Parathyroid adenoma (tissue), 2 donors: ENCODE results near the gene ANKRD35.

Source experiments
- H2AFZ ChIP-seq: fragments of 300-600 bp; sonication (generic); one replicate; pipeline ENCODE4 v1.7.0; 2017; ENCODE audit warnings: antibody characterized with exemption, mild to moderate bottlenecking
- H3K27ac ChIP-seq: fragments of 300-600 bp; sonication (generic); one replicate; pipeline ENCODE4 v1.7.0; 2017
- H3K27me3 ChIP-seq: fragments of 300-600 bp; sonication (generic); one replicate; pipeline ENCODE4 v1.7.0; 2017; ENCODE audit warnings: low read length; ENCODE audit not compliant: control insufficient read depth, insufficient read depth
- H3K36me3 ChIP-seq: fragments of 300-600 bp; sonication (generic); one replicate; pipeline ENCODE4 v1.7.0; 2017; ENCODE audit warnings: low read length; ENCODE audit not compliant: control insufficient read depth, insufficient read depth
- H3K4me1 ChIP-seq: fragments of 300-600 bp; sonication (generic); one replicate; pipeline ENCODE4 v1.7.0; 2017; ENCODE audit warnings: control low read depth
- H3K4me2 ChIP-seq: fragments of 300-600 bp; sonication (generic); one replicate; pipeline ENCODE4 v1.7.0; 2017; ENCODE audit warnings: low read length
- H3K4me3 ChIP-seq: fragments of 300-600 bp; sonication (generic); one replicate; pipeline ENCODE4 v1.7.0; 2017; ENCODE audit warnings: low read depth, low read length
- H3K79me2 ChIP-seq: fragments of 300-600 bp; sonication (generic); one replicate; pipeline ENCODE4 v1.7.0; 2017; ENCODE audit warnings: control low read depth
- H3K9ac ChIP-seq: fragments of 300-600 bp; sonication (generic); one replicate; pipeline ENCODE4 v1.7.0; 2017; ENCODE audit warnings: mild to moderate bottlenecking
- H3K9me3 ChIP-seq: fragments of 300-600 bp; sonication (generic); one replicate; pipeline ENCODE4 v1.7.0; 2017; ENCODE audit warnings: low read length; ENCODE audit not compliant: control insufficient read depth
- CTCF ChIP-seq: fragments of 300-600 bp; sonication (generic); IDR thresholded peaks from one replicate; pipeline ENCODE4 v1.7.0; 2017; ENCODE audit warnings: antibody characterized with exemption, mild to moderate bottlenecking
- donor health status: primary hyperparathyroidism.

Gene ANKRD35

GRCh38 chr1:145901312-145902021 lies 15.8 kb upstream of the ANKRD35 start:
- no peaks in the 10 kb centered on the region for H3K9me3 ChIP-seq
- no peak overlapping the region for H3K9ac ChIP-seq
- no peak for TF ChIP-seq CTCF
- H3K27ac ChIP-seq, result no peak overlapping the region
- no peaks in the 10 kb centered on the region for H3K27me3 ChIP-seq
- H3K79me2 ChIP-seq, result no peaks in the 10 kb centered on the region
- no peaks in the 10 kb centered on the region for H3K36me3 ChIP-seq
- no peaks in the 10 kb centered on the region for H3K4me1 ChIP-seq
- no peak overlapping the region for H2AFZ ChIP-seq
- H3K4me3 ChIP-seq, result no peak overlapping the region
- no peak overlapping the region for H3K4me2 ChIP-seq

- Histone ChIP-seq H3K4me2 (no peak overlapping the region), H2AFZ (no peak overlapping the region), H3K4me1 (no peaks in the 10 kb centered on the region)
Observed at GRCh38 chr1:145898756-145899155, 13.1 kb upstream of the ANKRD35 start.

GRCh38 chr1:145897969-145898368 lies 12.3 kb upstream of the ANKRD35 start:
- no peak for TF ChIP-seq CTCF
- no peak overlapping the region for H3K27ac ChIP-seq
- H3K36me3 ChIP-seq, result no peaks in the 10 kb centered on the region

More at GRCh38 chr1:145898756-145899155, 13.1 kb upstream of the ANKRD35 start:
- no peak overlapping the region for H3K27ac ChIP-seq
- no peak overlapping the region for H3K4me3 ChIP-seq
- no peaks in the 10 kb centered on the region for H3K27me3 ChIP-seq
- H3K9ac ChIP-seq, result no peak overlapping the region
- TF ChIP-seq CTCF, result no peak
- no peaks in the 10 kb centered on the region for H3K9me3 ChIP-seq
- no peaks in the 10 kb centered on the region for H3K79me2 ChIP-seq
- no peaks in the 10 kb centered on the region for H3K36me3 ChIP-seq

GRCh38 chr1:145895471-145895870 lies 9.8 kb upstream of the ANKRD35 start:
- Histone ChIP-seq H3K4me3 (no peak overlapping the region), H3K27me3 (no peaks in the 10 kb centered on the region), H2AFZ (no peak overlapping the region), H3K79me2 (no peaks in the 10 kb centered on the region), H3K4me1 (peaks cover 5% of the 10 kb centered on the region), H3K4me2 (no peak overlapping the region), H3K36me3 (no peaks in the 10 kb centered on the region), H3K9ac (no peak overlapping the region), H3K27ac (no peak overlapping the region), H3K9me3 (no peaks in the 10 kb centered on the region)
- TF ChIP-seq CTCF, result no peak

More at GRCh38 chr1:145897969-145898368, 12.3 kb upstream of the ANKRD35 start:
- Histone ChIP-seq H3K27me3 (no peaks in the 10 kb centered on the region), H2AFZ (no peak overlapping the region), H3K9ac (no peak overlapping the region), H3K4me2 (no peak overlapping the region), H3K4me1 (no peaks in the 10 kb centered on the region), H3K79me2 (no peaks in the 10 kb centered on the region), H3K9me3 (no peaks in the 10 kb centered on the region), H3K4me3 (no peak overlapping the region)
